ENCODE measurements around the gene SLC19A2. TPM values are rescaled to one million over a fixed set of nuclear protein-coding genes. Genes with fewer than 3 reads are reported as not detected.
A peak's percentile ranks its signal among the peaks of the same experiment; 100 is the strongest.

Gene SLC19A2
- total RNA-seq, 1 experiment from 2014 or later: 12.8 TPM

- H3K36me3 Mint-ChIP-seq (ENCODE audit: insufficient read depth in 1 of 3, low read depth in 3 of 3): no peaks in the 10 kb centered on the region
- H3K9me3 Mint-ChIP-seq: no peaks in the 10 kb centered on the region
- TF ChIP-seq CTCF (conservative IDR thresholded peaks at IDR 0.05): no peak
- Histone ChIP-seq H2BK12ac (ENCODE audit: insufficient read length, low read depth, low read length) (peak overlapping the region; percentile 69), H3K27me3 (ENCODE audit: insufficient read depth, low read length) (no peaks in the 10 kb centered on the region), H3K23ac (ENCODE audit: insufficient read length, low read depth, low read length) (no peak overlapping the region), H3K4me2 (ENCODE audit: insufficient read depth, insufficient read length, low read length) (no peak overlapping the region), H2BK120ac (ENCODE audit: low read depth, low read length, poor library complexity, severe bottlenecking) (peak overlapping the region; percentile 65), H2AK5ac (ENCODE audit: insufficient read length, low read length) (no peak overlapping the region), H4K91ac (ENCODE audit: insufficient read length, low read depth, low read length) (no peak overlapping the region), H3K9me3 (ENCODE audit: control insufficient read depth, low read depth, low read length) (no peaks in the 10 kb centered on the region), H3K23me2 (ENCODE audit: insufficient read length, low read depth, low read length, poor library complexity, severe bottlenecking) (no peaks in the 10 kb centered on the region), H4K5ac (ENCODE audit: insufficient read length, low read depth, low read length) (no peak overlapping the region), H3K4ac (ENCODE audit: low read depth, low read length) (no peak overlapping the region), H2BK15ac (ENCODE audit: low read depth, low read length) (no peak overlapping the region), H3K79me1 (ENCODE audit: insufficient read depth, low read depth, low read length, poor library complexity, severe bottlenecking) (no peaks in the 10 kb centered on the region), H2BK5ac (ENCODE audit: insufficient read length, low read length) (no peak overlapping the region), H4K20me1 (ENCODE audit: control insufficient read depth, insufficient read depth, insufficient read length) (no peaks in the 10 kb centered on the region), H3K18ac (ENCODE audit: insufficient read length, low read depth, low read length) (no peak overlapping the region), H4K8ac (replicated peaks; ENCODE audit: insufficient read length, low read depth, low read length) (no peak overlapping the region), H3K79me2 (ENCODE audit: insufficient read depth, low read length) (no peaks in the 10 kb centered on the region), H2AFZ (ENCODE audit: low read length) (no peak overlapping the region), H3K56ac (ENCODE audit: insufficient read length, low read depth, low read length) (no peak overlapping the region), H3K4me1 (ENCODE audit: insufficient read depth, low read length) (peaks cover 6% of the 10 kb centered on the region; the same call in 1 of the 2 replicates), H2BK20ac (ENCODE audit: low read depth, low read length, poor library complexity, severe bottlenecking) (no peak overlapping the region), H3K27ac (ENCODE audit: insufficient read length, low read depth, low read length) (peak overlapping the region; percentile 70), H3K14ac (ENCODE audit: insufficient read depth, low read length) (peak overlapping the region; percentile 42; the same call in 1 of the 2 replicates), H3K9ac (ENCODE audit: extremely low read depth, insufficient read length, low read length) (no peak overlapping the region), H3T11ph (ENCODE audit: low read length) (peak overlapping the region; percentile 79)
- H3K4me1 Mint-ChIP-seq: peaks cover 27 to 42% of the 10 kb centered on the region in 2 experiments
- peak overlapping the region; percentile 55 to 97 (median 94) for H3K27ac Mint-ChIP-seq
- no CpG with 5 or more reads among the region's 3 CpGs for whole genome bisulfite sequencing (ENCODE audit: extremely low coverage, insufficient read length, low lambda C conversion rate)
- DNase-seq: peak; percentile 74
- H3K4me3 Mint-ChIP-seq: peak overlapping the region; percentile 2 to 13; a peak in 3 of 5 replicates
- H3K27me3 Mint-ChIP-seq (ENCODE audit: low read depth): no peaks in the 10 kb centered on the region
These were observed 43.4 kb upstream of the SLC19A2 start for GRCh38 chr1:169529068-169529642.

Measured in H9 (cell line).